Astrocyte (in vitro differentiated cells and primary cell): ENCODE data around the gene TET2. TPM values are rescaled to one million over a fixed set of nuclear protein-coding genes. Genes with fewer than 3 reads are reported as not detected.

ENCODE experiments used
- DNase-seq: peaks from one replicate; pipeline ENCODE4 v3.0.0-alpha.2; 2010; ENCODE audit warnings: low read depth
- FAIRE-seq: peaks from 2 replicates; lab custom pipeline; 2011; peaks lifted over from hg19 to GRCh38; lab: Jason Lieb, UNC
- H2AFZ ChIP-seq: 2 replicates; pipeline ENCODE4 v1.6.0; 2012; ENCODE audit warnings: low read depth, low read length, inconsistent platforms
- H3K27ac ChIP-seq: 2 replicates; pipeline ENCODE4 v1.5.1; 2011; ENCODE audit warnings: low read depth, low read length, inconsistent platforms
- H3K27me3 ChIP-seq: 2 replicates; pipeline ENCODE4 v1.6.0; 2011; ENCODE audit warnings: low read length, inconsistent platforms; ENCODE audit not compliant: insufficient read depth
- H3K36me3 ChIP-seq: 2 replicates; pipeline ENCODE4 v1.5.1; 2011; ENCODE audit warnings: low read length, inconsistent platforms; ENCODE audit not compliant: insufficient read depth
- H3K4me1 ChIP-seq: 2 replicates; pipeline ENCODE4 v1.5.1; 2011; ENCODE audit warnings: low read length, inconsistent platforms; ENCODE audit not compliant: insufficient read depth
- H3K4me2 ChIP-seq: 2 replicates; pipeline ENCODE4 v1.6.0; 2012; ENCODE audit warnings: low read length, inconsistent platforms
- H3K4me3 ChIP-seq: 2 replicates; pipeline ENCODE4 v1.5.1; 2011; ENCODE audit warnings: low read depth, mild to moderate bottlenecking, low read length, inconsistent platforms; ENCODE audit not compliant: insufficient read depth
- H3K79me2 ChIP-seq: 2 replicates; pipeline ENCODE4 v1.6.0; 2012; ENCODE audit warnings: mild to moderate bottlenecking, low read length, inconsistent platforms; ENCODE audit not compliant: insufficient read depth
- H3K9ac ChIP-seq: 2 replicates; pipeline ENCODE4 v1.6.0; 2012; ENCODE audit warnings: mild to moderate bottlenecking, low read length, inconsistent platforms
- H3K9me3 ChIP-seq: 2 replicates; pipeline ENCODE4 v1.5.1; 2012; ENCODE audit warnings: low read depth, mild to moderate bottlenecking, low read length, inconsistent platforms; ENCODE audit not compliant: insufficient read depth
- H4K20me1 ChIP-seq: 2 replicates; pipeline ENCODE4 v1.6.0; 2012; ENCODE audit warnings: low read length, inconsistent platforms; ENCODE audit not compliant: insufficient read depth
- H3K27ac Mint-ChIP-seq: one replicate; pipeline ENCODE4 v1.8.0; 2021; ENCODE audit warnings: mild to moderate bottlenecking, mixed read lengths; ENCODE audit not compliant: unreplicated experiment
- H3K27me3 Mint-ChIP-seq: one replicate; pipeline ENCODE4 v1.8.0; 2021; ENCODE audit warnings: low read depth, mixed read lengths; ENCODE audit not compliant: unreplicated experiment
- H3K36me3 Mint-ChIP-seq: one replicate; pipeline ENCODE4 v1.8.0; 2021; ENCODE audit warnings: low read depth, mixed read lengths; ENCODE audit not compliant: unreplicated experiment
- H3K4me1 Mint-ChIP-seq: one replicate; pipeline ENCODE4 v1.8.0; 2021; ENCODE audit warnings: low read depth, mixed read lengths; ENCODE audit not compliant: unreplicated experiment
- H3K4me3 Mint-ChIP-seq: one replicate; pipeline ENCODE4 v1.8.0; 2021; ENCODE audit warnings: mild to moderate bottlenecking, moderate library complexity, mixed read lengths; ENCODE audit not compliant: unreplicated experiment
- H3K9me3 Mint-ChIP-seq: one replicate; pipeline ENCODE4 v1.8.0; 2021; ENCODE audit warnings: mild to moderate bottlenecking, mixed read lengths; ENCODE audit not compliant: unreplicated experiment
- EZH2 ChIP-seq: IDR thresholded peaks from 2 replicates; pipeline ENCODE4 v1.6.1; 2012; ENCODE audit warnings: mild to moderate bottlenecking, low read length, inconsistent platforms; ENCODE audit not compliant: insufficient read depth
- total RNA-seq: library from RNA; stranded (reverse); gene quantifications from 2 replicates; pipeline ENCODE4 v1.2.1, GENCODE V29; 2021
- TF ChIP-seq, protein P1 (sequence below): IDR thresholded peaks from 2 replicates; pipeline ENCODE4 v1.5.1; 2011; ENCODE audit warnings: low read depth, mild to moderate bottlenecking, inconsistent platforms, low read length, moderate library complexity; ENCODE audit not compliant: insufficient read depth

Gene TET2
- total RNA-seq, 1 donor from 2014 or later, result 15.7 TPM

DNA sequence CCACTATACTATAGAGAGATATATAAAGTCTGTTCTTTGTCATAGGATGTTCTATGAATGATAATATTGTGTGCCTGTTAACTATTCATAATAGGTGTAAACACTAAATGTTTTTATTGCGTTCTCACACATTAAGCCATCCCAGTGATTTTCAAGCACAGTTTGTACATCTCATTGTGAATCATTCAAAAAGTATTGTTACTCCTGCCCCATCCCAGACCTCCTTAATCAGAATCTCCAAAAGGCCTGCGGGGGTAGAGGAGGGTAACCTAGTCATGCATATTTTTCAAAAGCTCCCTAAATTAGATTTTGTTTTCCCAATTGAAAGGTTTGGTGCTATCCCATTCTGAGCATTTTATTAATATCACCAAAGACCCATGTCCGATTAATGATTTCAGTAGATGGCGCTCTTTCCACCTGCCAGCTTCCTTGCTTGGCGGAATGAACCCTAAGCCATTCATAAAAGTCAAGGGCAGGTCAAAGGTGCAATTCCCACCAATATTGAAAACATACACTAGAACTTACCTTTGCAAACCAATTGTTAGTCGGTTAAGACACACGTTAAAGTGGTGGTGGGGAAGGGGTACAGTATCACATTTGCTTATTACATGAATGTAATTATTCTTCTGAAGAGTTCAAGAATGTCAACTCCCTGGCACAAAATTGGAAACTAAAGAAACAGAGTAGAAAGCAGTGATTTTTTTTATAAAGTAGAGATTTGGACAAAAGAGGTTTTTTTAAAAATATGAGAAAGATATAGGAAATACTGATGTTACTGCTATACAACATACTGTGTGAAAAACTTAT lies 5.8 kb upstream of the TET2 start:
- Histone ChIP-seq H3K9ac (no peak overlapping the region), H4K20me1 (no peaks in the 10 kb centered on the region), H3K9me3 (no peaks in the 10 kb centered on the region), H2AFZ (no peak overlapping the region), H3K79me2 (no peaks in the 10 kb centered on the region), H3K27ac (no peak overlapping the region), H3K36me3 (no peaks in the 10 kb centered on the region), H3K4me1 (peaks cover 4% of the 10 kb centered on the region), H3K4me3 (no peak overlapping the region), H3K27me3 (no peaks in the 10 kb centered on the region), H3K4me2 (no peak overlapping the region)
- Mint-ChIP-seq H3K27ac (no peak overlapping the region), H3K27me3 (no peaks in the 10 kb centered on the region), H3K4me3 (no peak overlapping the region), H3K36me3 (no peaks in the 10 kb centered on the region), H3K9me3 (no peaks in the 10 kb centered on the region), H3K4me1 (peaks cover 7% of the 10 kb centered on the region)
- TF ChIP-seq, protein P1, sequence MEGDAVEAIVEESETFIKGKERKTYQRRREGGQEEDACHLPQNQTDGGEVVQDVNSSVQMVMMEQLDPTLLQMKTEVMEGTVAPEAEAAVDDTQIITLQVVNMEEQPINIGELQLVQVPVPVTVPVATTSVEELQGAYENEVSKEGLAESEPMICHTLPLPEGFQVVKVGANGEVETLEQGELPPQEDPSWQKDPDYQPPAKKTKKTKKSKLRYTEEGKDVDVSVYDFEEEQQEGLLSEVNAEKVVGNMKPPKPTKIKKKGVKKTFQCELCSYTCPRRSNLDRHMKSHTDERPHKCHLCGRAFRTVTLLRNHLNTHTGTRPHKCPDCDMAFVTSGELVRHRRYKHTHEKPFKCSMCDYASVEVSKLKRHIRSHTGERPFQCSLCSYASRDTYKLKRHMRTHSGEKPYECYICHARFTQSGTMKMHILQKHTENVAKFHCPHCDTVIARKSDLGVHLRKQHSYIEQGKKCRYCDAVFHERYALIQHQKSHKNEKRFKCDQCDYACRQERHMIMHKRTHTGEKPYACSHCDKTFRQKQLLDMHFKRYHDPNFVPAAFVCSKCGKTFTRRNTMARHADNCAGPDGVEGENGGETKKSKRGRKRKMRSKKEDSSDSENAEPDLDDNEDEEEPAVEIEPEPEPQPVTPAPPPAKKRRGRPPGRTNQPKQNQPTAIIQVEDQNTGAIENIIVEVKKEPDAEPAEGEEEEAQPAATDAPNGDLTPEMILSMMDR, result peak; percentile 49
- TF ChIP-seq EZH2, result no peak
- no peak for DNase-seq
- no peak for FAIRE-seq

GRCh38 chr4:105145156-105145902 lies 1.3 kb upstream of the TET2 start:
- H3K9ac ChIP-seq, result peak overlapping the region; percentile 99
- H3K4me1 Mint-ChIP-seq, result peaks cover 11% of the 10 kb centered on the region

More at GRCh38 chr4:105145156-105145902, 1.3 kb upstream of the TET2 start:
- peak overlapping the region; percentile 99 for H3K4me3 ChIP-seq
- no peak for TF ChIP-seq EZH2
- TF ChIP-seq, protein P1, result no peak
- Mint-ChIP-seq H3K27ac (peak overlapping the region; percentile 48), H3K27me3 (no peaks in the 10 kb centered on the region), H3K4me3 (peak overlapping the region; percentile 87), H3K9me3 (no peaks in the 10 kb centered on the region), H3K36me3 (no peaks in the 10 kb centered on the region)
- peak overlapping the region; percentile 82 for H2AFZ ChIP-seq
- H3K36me3 ChIP-seq, result no peaks in the 10 kb centered on the region
- H3K27ac ChIP-seq, result peak overlapping the region; percentile 1
- no peaks in the 10 kb centered on the region for H3K9me3 ChIP-seq
- H4K20me1 ChIP-seq, result peaks cover 15% of the 10 kb centered on the region
- DNase-seq (no peak), FAIRE-seq (no peak)
- H3K79me2 ChIP-seq, result peaks cover 35% of the 10 kb centered on the region
- no peaks in the 10 kb centered on the region for H3K27me3 ChIP-seq
- peak overlapping the region; percentile 90 for H3K4me2 ChIP-seq
- peaks cover 6% of the 10 kb centered on the region for H3K4me1 ChIP-seq
